ENCODE measurements around the gene MYOF. TPM values are rescaled to one million over a fixed set of nuclear protein-coding genes. Genes with fewer than 3 reads are reported as not detected.

MYOF gene
- polyA plus RNA-seq, 1 of the 3 experiments (the other 2 are of a cell fraction) = 103 TPM

DNA sequence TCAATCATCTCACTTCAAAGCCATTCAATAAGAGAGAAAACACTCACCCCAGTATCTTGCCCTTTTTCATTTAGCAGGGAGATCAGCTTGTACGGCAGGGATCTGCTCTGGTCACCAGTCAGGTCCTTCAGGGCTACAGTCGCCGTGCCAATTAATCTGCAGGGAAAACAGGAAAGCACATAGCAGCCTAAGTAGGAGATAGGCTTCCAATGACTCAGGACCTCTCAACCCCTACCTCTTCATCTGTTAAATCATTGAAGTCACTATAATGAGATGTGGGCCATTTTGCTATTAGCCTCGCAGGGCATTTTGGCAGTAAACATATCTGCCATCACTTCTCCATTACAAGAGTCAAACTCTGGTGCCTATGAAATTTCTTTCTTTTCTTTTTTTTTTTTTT, 50.8 kb downstream of the MYOF start:
- Histone ChIP-seq H3K79me2 (ENCODE audit: insufficient read depth) (peaks cover 83% of the 10 kb centered on the region), H3K4me1 (ENCODE audit: control insufficient read depth in 1 of 2, insufficient read depth in 2 of 2, low read depth in 1 of 2, low read length in 1 of 2) (peaks cover 2 to 14% of the 10 kb centered on the region in 2 experiments; a peak in 3 of 4 replicates), H3K4me3 (ENCODE audit: low read depth in 2 of 2, low read length in 1 of 2) (no peak overlapping the region), H2AFZ (ENCODE audit: low read depth) (no peak overlapping the region), H3F3A (replicated peaks; ENCODE audit: insufficient read depth) (peaks cover 18% of the 10 kb centered on the region), H3K9me3 (no peaks in the 10 kb centered on the region), H3K9ac (no peak overlapping the region), H3K27me3 (ENCODE audit: insufficient read depth) (no peaks in the 10 kb centered on the region), H3K9me2 (no peaks in the 10 kb centered on the region), H3K27ac (ENCODE audit: low read depth in 2 of 2, low read length in 1 of 2) (no peak overlapping the region), H3K36me3 (replicated peaks in 1 of 2; ENCODE audit: control insufficient read depth in 1 of 2, insufficient read depth in 2 of 2, low read length in 1 of 2) (peaks cover 0 to 49% of the 10 kb centered on the region in 2 experiments), H3K4me2 (no peak overlapping the region), H4K20me1 (ENCODE audit: insufficient read depth) (no peaks in the 10 kb centered on the region)
- ChIA-PET CTCF (interaction anchor here (1.6 kb wide), 1 partner anchor 55 kb away, joined by 5 read pairs; no protein-coding TSS in a partner anchor), POLR2A (no interaction called here)
- no peak for DNase-seq
- no peak for TF ChIP-seq ELF1 (IDR thresholded peaks at IDR 0.05)
- no peak for TF ChIP-seq FOXJ3 (CRISPR knock-in tag; IDR thresholded peaks at IDR 0.05)
- TF ChIP-seq GATA2 (CRISPR knock-in tag; IDR thresholded peaks at IDR 0.05) = no peak
- no peak for TF ChIP-seq MEF2A (IDR thresholded peaks at IDR 0.05; ENCODE audit: borderline replicate concordance, low read depth)
- no peak for TF ChIP-seq TCF12 (IDR thresholded peaks at IDR 0.05)
- TF ChIP-seq, protein P1, sequence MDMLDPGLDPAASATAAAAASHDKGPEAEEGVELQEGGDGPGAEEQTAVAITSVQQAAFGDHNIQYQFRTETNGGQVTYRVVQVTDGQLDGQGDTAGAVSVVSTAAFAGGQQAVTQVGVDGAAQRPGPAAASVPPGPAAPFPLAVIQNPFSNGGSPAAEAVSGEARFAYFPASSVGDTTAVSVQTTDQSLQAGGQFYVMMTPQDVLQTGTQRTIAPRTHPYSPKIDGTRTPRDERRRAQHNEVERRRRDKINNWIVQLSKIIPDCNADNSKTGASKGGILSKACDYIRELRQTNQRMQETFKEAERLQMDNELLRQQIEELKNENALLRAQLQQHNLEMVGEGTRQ (IDR thresholded peaks at IDR 0.05; ENCODE audit: borderline replicate concordance, low read depth, low read length) = no peak
- TF ChIP-seq, protein P2, sequence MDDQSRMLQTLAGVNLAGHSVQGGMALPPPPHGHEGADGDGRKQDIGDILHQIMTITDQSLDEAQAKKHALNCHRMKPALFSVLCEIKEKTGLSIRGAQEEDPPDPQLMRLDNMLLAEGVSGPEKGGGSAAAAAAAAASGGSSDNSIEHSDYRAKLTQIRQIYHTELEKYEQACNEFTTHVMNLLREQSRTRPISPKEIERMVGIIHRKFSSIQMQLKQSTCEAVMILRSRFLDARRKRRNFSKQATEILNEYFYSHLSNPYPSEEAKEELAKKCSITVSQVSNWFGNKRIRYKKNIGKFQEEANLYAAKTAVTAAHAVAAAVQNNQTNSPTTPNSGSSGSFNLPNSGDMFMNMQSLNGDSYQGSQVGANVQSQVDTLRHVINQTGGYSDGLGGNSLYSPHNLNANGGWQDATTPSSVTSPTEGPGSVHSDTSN (IDR thresholded peaks at IDR 0.05) = no peak
- no peak for TF ChIP-seq JUND (IDR thresholded peaks at IDR 0.05)
- TF ChIP-seq, protein P3, sequence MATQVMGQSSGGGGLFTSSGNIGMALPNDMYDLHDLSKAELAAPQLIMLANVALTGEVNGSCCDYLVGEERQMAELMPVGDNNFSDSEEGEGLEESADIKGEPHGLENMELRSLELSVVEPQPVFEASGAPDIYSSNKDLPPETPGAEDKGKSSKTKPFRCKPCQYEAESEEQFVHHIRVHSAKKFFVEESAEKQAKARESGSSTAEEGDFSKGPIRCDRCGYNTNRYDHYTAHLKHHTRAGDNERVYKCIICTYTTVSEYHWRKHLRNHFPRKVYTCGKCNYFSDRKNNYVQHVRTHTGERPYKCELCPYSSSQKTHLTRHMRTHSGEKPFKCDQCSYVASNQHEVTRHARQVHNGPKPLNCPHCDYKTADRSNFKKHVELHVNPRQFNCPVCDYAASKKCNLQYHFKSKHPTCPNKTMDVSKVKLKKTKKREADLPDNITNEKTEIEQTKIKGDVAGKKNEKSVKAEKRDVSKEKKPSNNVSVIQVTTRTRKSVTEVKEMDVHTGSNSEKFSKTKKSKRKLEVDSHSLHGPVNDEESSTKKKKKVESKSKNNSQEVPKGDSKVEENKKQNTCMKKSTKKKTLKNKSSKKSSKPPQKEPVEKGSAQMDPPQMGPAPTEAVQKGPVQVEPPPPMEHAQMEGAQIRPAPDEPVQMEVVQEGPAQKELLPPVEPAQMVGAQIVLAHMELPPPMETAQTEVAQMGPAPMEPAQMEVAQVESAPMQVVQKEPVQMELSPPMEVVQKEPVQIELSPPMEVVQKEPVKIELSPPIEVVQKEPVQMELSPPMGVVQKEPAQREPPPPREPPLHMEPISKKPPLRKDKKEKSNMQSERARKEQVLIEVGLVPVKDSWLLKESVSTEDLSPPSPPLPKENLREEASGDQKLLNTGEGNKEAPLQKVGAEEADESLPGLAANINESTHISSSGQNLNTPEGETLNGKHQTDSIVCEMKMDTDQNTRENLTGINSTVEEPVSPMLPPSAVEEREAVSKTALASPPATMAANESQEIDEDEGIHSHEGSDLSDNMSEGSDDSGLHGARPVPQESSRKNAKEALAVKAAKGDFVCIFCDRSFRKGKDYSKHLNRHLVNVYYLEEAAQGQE (IDR thresholded peaks at IDR 0.05; ENCODE audit: low read depth, low read length) = no peak
- WGBS (ENCODE audit: low lambda C conversion rate) = 95% methylated on average over 4 of the region's 4 CpGs

GRCh38 chr10:93425861-93426260, 56.3 kb downstream of the MYOF start:
- Histone ChIP-seq H3K4me3 (ENCODE audit: low read depth in 2 of 2, low read length in 1 of 2) (no peak overlapping the region), H3K9me2 (no peaks in the 10 kb centered on the region), H3K27ac (ENCODE audit: low read depth in 2 of 2, low read length in 1 of 2) (no peak overlapping the region), H3F3A (replicated peaks; ENCODE audit: insufficient read depth) (peaks cover 6% of the 10 kb centered on the region), H3K4me1 (ENCODE audit: control insufficient read depth in 1 of 2, insufficient read depth in 2 of 2, low read depth in 1 of 2, low read length in 1 of 2) (no peaks in the 10 kb centered on the region), H3K9me3 (no peaks in the 10 kb centered on the region), H3K4me2 (no peak overlapping the region), H3K27me3 (ENCODE audit: insufficient read depth) (no peaks in the 10 kb centered on the region), H4K20me1 (ENCODE audit: insufficient read depth) (no peaks in the 10 kb centered on the region), H2AFZ (ENCODE audit: low read depth) (no peak overlapping the region), H3K36me3 (replicated peaks in 1 of 2; ENCODE audit: control insufficient read depth in 1 of 2, insufficient read depth in 2 of 2, low read length in 1 of 2) (peaks cover 0 to 59% of the 10 kb centered on the region in 2 experiments), H3K79me2 (ENCODE audit: insufficient read depth) (peaks cover 60% of the 10 kb centered on the region), H3K9ac (no peak overlapping the region)
- ChIA-PET POLR2A (no interaction called here), CTCF (interaction anchor here (1.0 kb wide), 1 partner anchor 49 kb away, joined by 3 read pairs; no protein-coding TSS in a partner anchor)
- DNase-seq = no peak
- no peak for TF ChIP-seq SMC3 (IDR thresholded peaks at IDR 0.05; ENCODE audit: low read depth, low read length)
- TF ChIP-seq, protein P2 (IDR thresholded peaks at IDR 0.05) = no peak
- TF ChIP-seq TEAD4 (IDR thresholded peaks at IDR 0.05; ENCODE audit: borderline replicate concordance, insufficient read depth) = no peak
- TF ChIP-seq, protein P3 (IDR thresholded peaks at IDR 0.05; ENCODE audit: low read depth, low read length) = no peak
- TF ChIP-seq, protein P4, sequence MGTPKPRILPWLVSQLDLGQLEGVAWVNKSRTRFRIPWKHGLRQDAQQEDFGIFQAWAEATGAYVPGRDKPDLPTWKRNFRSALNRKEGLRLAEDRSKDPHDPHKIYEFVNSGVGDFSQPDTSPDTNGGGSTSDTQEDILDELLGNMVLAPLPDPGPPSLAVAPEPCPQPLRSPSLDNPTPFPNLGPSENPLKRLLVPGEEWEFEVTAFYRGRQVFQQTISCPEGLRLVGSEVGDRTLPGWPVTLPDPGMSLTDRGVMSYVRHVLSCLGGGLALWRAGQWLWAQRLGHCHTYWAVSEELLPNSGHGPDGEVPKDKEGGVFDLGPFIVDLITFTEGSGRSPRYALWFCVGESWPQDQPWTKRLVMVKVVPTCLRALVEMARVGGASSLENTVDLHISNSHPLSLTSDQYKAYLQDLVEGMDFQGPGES (IDR thresholded peaks at IDR 0.05; ENCODE audit: low read depth, low read length) = no peak
- no peak for TF ChIP-seq JUND (IDR thresholded peaks at IDR 0.05)
- TF ChIP-seq RFX5 (IDR thresholded peaks at IDR 0.05; ENCODE audit: low read length) = no peak
- no peak for TF ChIP-seq GABPA (IDR thresholded peaks at IDR 0.05; ENCODE audit: low read depth)
- TF ChIP-seq MEF2A (IDR thresholded peaks at IDR 0.05; ENCODE audit: borderline replicate concordance, low read depth) = no peak
- WGBS (ENCODE audit: low lambda C conversion rate) = 90% methylated on average over 6 of the region's 6 CpGs

All from SK-N-SH (cell line).